Medulla oblongata (tissue), 1 donor: ENCODE measurements around the gene XAB2.
"Not testable (repeated sequence)": the region's sequence is repeated elsewhere in the genome, so short reads cannot be mapped to it uniquely, and the experiment has no call there.

Experiments used
- DNase-seq: peaks from one replicate; pipeline ENCODE4 v3.0.0-alpha.2; 2015; ENCODE audit errors: extremely low spot score

XAB2 gene

GRCh38 chr19:7648265-7649014, 19.1 kb upstream of the XAB2 start:
- no peak for DNase-seq

DNA sequence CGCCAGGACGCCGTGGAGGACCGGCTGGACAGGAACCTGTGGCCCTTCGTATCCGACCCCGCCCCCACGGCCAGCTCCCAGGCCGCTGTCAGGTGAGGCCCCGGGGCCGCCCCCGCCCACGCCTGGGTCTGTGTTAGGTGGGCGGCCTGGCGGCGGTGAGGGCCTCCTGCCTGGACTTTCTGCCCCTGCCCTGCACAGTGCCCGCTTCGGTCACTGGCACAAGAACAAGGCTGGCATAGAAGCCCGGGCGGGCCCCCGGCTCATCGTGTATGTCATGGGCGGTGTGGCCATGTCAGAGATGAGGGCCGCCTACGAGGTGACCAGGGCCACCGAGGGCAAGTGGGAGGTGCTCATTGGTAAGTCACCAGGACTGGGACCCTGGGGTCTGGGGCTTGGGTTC, 17.8 kb upstream of the XAB2 start:
- DNase-seq, result no peak

GRCh38 chr19:7646426-7646700, 17.0 kb upstream of the XAB2 start:
- DNase-seq, result no peak

DNA sequence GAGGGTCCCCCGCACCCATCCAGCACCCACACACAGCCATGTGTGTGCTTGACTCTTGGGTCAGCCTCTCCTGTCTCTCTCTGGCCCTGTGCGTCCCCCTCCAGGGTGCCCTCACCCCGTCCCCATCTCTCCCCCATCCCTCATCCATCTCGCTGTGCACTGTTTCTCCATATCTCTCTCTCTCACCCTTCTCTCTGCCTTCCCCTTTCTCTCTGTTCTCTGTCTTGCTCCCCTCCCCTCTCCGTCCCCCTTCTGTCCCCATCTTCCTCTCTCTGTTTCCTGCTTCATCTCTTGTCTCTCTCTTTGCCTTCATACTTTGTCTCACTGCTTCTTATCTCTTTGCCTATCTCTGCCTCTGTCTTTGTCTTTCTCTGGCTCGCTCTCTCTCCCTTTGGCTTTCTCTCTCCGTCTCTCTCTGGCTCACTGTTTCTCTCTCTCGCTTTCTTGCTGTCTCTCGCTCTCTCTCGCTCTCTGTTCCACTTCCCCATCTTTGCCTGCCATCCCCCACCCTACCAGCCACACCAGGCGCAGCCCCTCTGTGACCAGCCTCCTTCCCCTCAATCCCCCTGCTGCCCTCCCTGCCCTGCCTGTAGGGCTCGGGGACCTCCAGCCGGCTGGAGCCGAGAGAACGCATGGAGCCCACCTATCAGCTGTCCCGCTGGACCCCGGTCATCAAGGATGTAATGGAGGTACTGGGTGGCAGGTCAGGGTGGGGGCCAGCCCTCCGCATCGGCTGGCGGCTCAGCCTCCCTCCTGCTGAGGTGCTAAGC, 16.5 kb upstream of the XAB2 start:
- DNase-seq, result no peak

DNA sequence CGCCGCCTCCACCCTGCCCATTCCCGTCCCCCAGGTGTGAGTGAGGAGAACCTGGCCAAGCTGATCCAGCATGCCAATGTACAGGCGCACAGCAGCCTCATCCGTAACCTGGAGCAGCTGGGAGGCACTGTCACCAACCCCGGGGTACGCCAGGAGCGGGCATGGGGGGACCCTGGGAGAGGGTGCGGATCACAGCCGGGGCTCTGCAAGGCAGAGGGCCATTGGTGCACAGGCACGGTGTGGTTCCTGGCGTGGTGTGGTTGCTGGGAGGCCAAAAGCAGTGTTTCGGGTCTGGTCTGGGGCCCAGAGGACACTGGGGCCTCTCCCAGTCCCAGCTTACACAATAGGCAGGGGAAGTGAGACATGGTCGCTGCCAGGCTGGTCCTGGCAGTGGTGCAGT, 15.8 kb upstream of the XAB2 start:
- DNase-seq, result no peak

GRCh38 chr19:7644550-7644877, 15.2 kb upstream of the XAB2 start:
- DNase-seq, result no peak

DNA sequence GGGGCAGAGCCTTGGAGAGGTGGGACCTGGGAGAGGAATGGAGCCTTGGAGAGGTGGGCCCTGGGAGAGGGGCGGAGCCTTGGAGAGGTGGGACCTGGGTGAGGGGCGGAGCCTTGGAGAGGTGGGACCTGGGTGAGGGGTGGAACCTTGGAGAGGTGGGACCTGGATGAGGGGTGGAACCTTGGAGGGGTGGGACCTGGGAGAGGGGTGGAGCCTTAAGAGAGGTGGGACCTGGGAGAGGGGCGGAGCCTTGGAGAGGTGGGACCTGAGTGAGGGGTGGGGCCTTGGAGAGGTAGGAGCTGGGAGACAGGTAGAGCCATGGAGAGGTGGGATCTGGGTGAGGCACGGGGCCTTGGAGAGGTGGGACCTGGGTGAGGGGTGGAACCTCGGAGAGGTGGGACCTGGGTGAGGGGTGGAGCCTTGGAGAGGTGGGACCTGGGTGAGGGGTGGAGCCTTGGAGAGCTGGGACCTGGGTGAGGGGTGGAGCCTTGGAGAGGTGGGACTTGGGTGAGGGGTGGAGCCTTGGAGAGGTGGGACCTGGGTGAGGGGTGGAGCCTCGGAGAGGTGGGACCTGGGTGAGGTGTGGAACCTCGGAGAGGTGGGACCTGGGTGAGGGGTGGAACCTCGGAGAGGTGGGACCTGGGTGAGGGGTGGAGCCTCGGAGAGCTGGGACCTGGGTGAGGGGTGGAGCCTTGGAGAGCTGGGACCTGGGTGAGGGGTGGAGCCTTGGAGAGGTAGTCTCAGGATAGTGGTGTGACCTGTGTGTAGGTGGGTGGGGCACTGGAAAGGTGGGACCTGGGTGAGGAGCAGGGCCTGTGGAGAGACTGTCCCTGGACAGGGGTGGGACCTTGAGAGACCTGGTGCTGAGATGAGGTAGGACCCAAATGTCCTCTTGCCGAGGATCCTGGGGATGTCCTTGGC, 14.5 kb upstream of the XAB2 start:
- not testable (repeated sequence) for DNase-seq

DNA sequence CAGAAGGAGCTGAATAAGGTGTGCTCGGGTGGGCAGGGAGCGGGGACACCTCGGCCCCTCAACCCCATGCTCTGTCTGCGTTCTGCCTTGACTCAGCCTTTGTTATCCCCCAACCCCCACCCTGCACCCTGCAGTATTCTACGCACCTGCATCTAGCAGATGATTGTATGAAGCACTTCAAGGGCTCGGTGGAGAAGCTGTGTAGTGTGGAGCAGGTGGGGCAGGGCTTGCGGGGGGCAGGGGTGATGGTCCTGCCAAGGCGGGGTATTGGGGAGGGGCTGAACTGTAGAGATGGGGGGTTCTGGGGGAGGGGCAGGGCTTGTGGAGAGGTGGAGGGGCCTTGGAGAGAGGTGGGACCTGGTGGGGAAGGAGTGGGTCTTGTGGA, 13.7 kb upstream of the XAB2 start:
- DNase-seq, result no peak

- DNase-seq, result no peak
These were observed 13.1 kb upstream of the XAB2 start for GRCh38 chr19:7642295-7643030.

DNA sequence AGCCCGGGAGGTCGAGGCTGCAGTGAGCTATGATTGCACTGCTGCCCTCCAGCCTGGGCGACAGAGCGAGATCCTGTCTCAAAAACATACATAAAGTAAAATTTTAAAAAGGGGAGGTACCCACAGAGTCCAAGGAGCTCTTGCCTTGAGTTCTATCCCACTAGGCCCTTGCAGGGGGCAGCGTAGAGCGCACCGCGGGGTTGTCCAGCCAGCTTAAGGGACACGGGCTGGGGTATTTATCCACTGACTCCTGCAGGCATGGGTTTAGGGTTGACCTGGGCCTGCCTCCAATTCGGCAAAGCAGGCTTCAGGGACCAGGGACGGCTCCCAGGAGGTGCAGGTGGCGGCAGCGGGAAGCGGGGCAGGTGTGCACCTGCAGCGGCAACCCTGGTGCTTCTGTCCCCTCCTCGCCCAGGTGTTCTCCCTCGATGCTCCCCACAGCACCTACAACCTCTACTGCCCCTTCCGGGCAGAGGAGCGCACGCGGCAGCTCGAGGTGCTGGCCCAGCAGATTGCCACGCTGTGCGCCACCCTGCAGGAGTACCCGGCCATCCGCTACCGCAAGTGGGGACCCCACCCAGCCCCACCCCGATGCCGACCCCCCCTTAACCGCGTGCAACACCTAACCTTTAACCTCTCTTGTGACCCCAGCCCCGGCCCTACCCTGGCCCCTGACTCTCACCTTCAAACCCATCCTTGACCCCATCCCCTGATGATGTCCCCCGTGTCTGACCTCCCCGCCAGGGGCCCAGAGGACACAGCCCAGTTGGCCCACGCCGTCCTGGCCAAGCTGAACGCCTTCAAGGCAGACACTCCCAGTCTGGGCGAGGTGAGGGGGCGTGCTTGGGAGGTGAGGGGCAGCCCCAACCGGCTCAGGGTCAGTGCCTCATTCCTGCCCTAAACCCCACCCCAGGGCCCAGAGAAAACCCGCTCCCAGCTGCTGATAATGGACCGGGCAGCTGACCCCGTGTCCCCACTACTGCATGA, 12.2 kb upstream of the XAB2 start:
- DNase-seq, result no peak

DNA sequence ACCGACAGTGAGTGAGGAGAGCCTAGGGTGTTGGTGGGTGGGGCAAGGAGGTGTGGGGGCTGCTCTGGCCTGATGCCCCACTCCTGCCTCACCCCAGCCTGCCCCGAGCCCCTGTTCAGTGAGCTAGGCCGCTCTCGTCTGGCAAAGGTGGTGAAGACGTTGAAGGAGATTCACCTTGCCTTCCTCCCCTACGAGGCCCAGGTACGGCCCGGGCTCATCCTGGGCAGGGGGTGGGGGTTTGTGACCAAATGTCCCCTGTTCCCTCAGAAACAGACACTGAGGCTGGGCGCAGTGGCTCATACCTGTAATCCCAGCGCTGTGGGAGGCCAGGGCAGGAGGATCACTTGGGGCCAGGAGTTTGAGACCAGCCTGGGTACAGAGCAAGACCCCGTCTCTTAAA, 11.5 kb upstream of the XAB2 start:
- DNase-seq, result no peak

GRCh38 chr19:7639863-7640348, 10.6 kb upstream of the XAB2 start:
- DNase-seq, result no peak

GRCh38 chr19:7638802-7639465, 9.6 kb upstream of the XAB2 start:
- DNase-seq, result no peak

- DNase-seq, result no peak
These were observed 8.3 kb upstream of the XAB2 start for GRCh38 chr19:7637374-7638256.

DNA sequence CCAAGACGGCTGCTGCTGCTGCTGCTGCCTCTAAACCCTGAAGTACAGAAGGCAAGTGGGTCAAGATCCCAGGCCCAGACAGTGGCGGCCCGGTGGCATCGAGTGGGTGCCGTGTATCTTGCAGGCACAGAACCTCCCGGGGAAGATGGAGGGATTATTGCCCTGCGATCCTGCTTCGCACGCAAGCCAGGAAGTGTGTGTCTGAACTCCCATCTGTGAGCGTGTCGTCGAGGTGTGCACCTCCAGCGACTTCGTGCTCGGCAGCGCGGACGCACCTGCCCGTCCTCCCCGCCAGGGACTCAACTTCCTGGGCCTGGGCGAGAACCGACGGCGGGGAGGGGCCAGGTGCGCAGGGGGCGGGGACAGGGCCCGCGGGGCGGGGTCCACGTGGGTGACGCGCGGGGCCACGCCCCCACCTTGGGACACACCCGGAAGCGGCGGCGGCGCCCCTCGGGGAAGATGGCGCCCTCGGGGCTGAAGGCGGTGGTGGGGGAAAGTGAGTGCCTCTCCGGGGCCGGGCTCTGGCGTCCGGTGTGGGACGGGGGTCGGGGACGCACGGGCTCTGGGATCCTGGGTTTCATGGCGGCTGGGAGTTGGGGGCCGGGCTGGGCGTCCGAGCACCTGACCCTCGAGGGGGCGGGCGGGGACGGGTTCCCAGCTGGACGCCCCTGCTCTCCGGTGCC, 7.5 kb upstream of the XAB2 start, which contains the start of gene STXBP2:
Gene STXBP2 (plus strand): TSS at position 420 of the 683 bp plus-strand sequence. CDS start 40 bp downstream, at position 460.
- DNase-seq, result no peak

DNA sequence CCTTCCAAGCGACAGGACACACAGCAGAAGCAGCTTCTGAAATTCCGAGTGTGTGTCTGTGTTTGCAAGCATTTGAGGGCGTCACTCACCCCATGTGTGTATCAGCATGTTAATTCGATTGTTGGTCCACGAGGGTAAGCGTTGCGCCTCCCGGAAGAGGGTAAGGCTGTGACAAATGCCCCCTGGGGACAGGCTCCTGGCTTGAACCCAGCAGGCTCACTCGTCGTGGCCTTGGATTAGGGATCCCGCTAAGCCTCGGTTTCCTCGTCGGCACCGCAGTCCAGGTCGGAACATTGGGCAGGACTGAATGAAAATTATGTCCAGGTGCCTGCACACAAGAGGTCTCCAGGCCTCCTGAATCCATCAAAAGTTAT, 7.0 kb upstream of the XAB2 start:
- no peak for DNase-seq

DNA sequence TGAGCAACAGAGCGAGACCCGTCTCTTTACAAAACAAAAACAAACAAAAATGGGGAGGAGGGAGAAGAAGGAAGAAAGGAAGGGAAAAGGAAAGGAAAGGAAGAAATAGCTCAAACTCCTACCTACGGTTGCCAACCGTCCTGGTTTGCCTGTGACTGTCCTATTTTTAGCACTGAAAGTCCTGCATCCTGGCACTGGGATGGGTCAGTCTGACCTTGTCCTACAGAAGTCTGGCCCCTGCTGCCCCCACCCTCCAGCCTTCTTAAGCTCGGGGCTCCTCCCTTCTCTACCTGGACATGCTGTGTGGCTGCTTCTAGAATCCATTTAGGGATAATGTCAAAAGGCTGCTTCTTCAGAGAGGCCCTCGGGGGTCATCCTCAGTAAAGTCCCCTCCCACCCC, 6.3 kb upstream of the XAB2 start:
- DNase-seq, result no peak

DNA sequence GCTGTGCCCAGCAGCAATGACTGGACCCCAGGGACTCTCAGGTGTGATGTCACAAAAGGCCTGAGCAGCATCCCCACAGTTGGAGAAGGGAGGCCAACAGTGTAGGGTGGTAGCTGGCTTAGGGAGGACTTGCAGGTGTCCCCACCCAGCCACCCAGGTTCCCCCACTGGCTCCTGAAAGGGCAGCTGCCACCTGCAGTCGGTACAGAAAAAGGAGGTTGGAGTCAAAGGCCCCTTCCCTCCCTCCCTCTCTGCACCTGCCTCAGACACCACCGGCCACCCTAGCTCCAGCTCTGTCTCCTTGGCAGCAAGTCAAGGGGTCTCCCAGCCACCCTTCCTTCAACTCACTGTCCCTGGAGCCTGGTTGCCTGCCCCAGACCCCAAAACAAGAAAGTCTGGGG, 4.4 kb upstream of the XAB2 start, which contains the start of gene PCP2:
Gene PCP2 (minus strand): TSS at position 22 of the 400 bp plus-strand sequence. CDS start 262 bp downstream, outside the sequence.
- no peak for DNase-seq
